Spinal cord (tissue), 10 donors: ENCODE data around the gene DYSF. TPM values are rescaled to one million over a fixed set of nuclear protein-coding genes. Genes with fewer than 3 reads are reported as not detected.
A peak's percentile ranks its signal among the peaks of the same experiment; 100 is the strongest.

ENCODE experiments used
- DNase-seq, 6 donors: peaks; one replicate each; pipeline versions ENCODE4 v3.0.0 to v3.0.0-alpha.2; 2013 to 2015; ENCODE audit warnings: low spot score in 6 of 6, low read depth in 4 of 6
- H3K27ac ChIP-seq: one replicate; pipeline ENCODE4 v1.5.1; 2013; ENCODE audit warnings: low read depth, low read length, control low read depth
- H3K27me3 ChIP-seq: one replicate; pipeline ENCODE4 v1.6.1; 2013; ENCODE audit warnings: low read length; ENCODE audit not compliant: control insufficient read depth, insufficient read depth
- H3K36me3 ChIP-seq: one replicate; pipeline ENCODE4 v1.6.1; 2013; ENCODE audit warnings: low read length; ENCODE audit not compliant: control insufficient read depth, insufficient read depth
- H3K4me1 ChIP-seq: one replicate; pipeline ENCODE4 v1.6.1; 2013; ENCODE audit warnings: low read length; ENCODE audit not compliant: control insufficient read depth, insufficient read depth
- H3K4me3 ChIP-seq: one replicate; pipeline ENCODE4 v1.5.1; 2013; ENCODE audit warnings: low read depth, low read length, control low read depth
- H3K9me3 ChIP-seq: one replicate; pipeline ENCODE4 v1.6.1; 2013; ENCODE audit warnings: low read length; ENCODE audit not compliant: control insufficient read depth, insufficient read depth
- WGBS: methylation state at CpG from one replicate; pipeline ENCODE4 v1.1.5; 2013; ENCODE audit warnings: missing lambda C conversion rate; ENCODE audit not compliant: insufficient coverage; 5-methylcytosine and 5-hydroxymethylcytosine counted together
- polyA plus RNA-seq, 2 donors: library from polyadenylated mRNA; unstranded; fragments of 120-200 nt; gene quantifications; one replicate each; pipeline ENCODE4 v1.2.1, GENCODE V29; 2013; ENCODE audit not compliant: insufficient read length in 2 of 2
- total RNA-seq, 2 donors: library from RNA; depleted of rRNA in 1 of 2; stranded (reverse); fragments of 120-200 nt in 1 of 2; fragments of >200 nt in 1 of 2; gene quantifications; one replicate each; pipeline versions ENCODE4 v1.2.3 to v1.2.4, GENCODE V29; 2013 to 2014
- donor health status: healthy.

Gene DYSF
- total and polyA plus RNA-seq, 4 donors: 3.5 to 12.0 (median 6.7) TPM

GRCh38 chr2:71693286-71694270 lies 240.2 kb downstream of the DYSF start:
- Histone ChIP-seq H3K27ac (no peak overlapping the region), H3K4me1 (peaks cover 23% of the 10 kb centered on the region), H3K9me3 (no peaks in the 10 kb centered on the region), H3K4me3 (no peak overlapping the region), H3K36me3 (no peaks in the 10 kb centered on the region), H3K27me3 (no peaks in the 10 kb centered on the region)
- DNase-seq: peak in 1 of 6 donors; percentile 62
- 89% methylated on average over 14 of the region's 19 CpGs for WGBS

DNA sequence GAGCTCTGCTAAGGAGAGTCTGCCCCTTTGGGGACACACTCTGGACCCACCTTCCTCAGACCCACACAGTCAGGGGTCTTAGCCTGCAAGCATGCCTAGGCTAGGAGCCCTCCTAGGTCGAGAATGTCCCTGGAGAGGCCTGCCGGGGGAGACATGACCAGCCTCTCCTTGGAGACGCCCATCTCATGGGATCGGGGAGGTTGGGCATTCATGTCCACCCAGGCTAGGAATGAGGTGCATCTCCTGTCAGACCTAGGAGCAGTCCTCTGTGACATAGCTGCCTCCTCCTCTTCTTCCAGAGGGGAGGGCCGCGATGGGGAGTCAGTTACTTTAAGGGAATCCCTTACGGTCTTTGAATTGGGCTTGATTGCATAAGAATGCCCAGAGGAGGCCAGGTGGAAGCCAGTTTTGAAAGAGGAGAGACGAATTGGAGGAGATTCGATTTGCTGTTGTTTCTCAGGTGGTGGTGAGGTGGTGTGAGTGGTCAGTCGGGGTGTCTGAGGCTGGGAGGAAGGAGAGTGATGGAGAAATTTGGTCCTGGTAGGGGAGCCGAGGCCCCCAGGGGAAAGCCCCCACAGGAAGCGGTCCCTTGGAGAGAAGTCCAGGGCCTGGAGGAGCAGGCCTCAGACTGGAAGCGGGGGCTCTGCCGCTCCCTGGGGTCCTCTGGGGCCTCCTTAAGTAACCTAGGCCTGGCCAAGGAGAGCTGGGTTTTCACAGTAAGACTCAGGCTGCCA lies 241.3 kb downstream of the DYSF start:
- Histone ChIP-seq H3K4me3 (no peak overlapping the region), H3K27ac (no peak overlapping the region), H3K9me3 (no peaks in the 10 kb centered on the region), H3K36me3 (no peaks in the 10 kb centered on the region), H3K4me1 (peaks cover 24% of the 10 kb centered on the region), H3K27me3 (no peaks in the 10 kb centered on the region)
- WGBS: 79% methylated on average over 14 of the region's 14 CpGs
- no peak for DNase-seq

GRCh38 chr2:71695235-71696120 lies 242.1 kb downstream of the DYSF start:
- Histone ChIP-seq H3K4me1 (peaks cover 32% of the 10 kb centered on the region), H3K4me3 (no peak overlapping the region), H3K36me3 (no peaks in the 10 kb centered on the region), H3K9me3 (no peaks in the 10 kb centered on the region), H3K27ac (no peak overlapping the region), H3K27me3 (no peaks in the 10 kb centered on the region)
- 74% methylated on average over 6 of the region's 13 CpGs for WGBS
- DNase-seq: no peak

- DNase-seq: no peak
- Histone ChIP-seq H3K4me3 (no peak overlapping the region), H3K9me3 (no peaks in the 10 kb centered on the region), H3K27ac (no peak overlapping the region), H3K4me1 (peaks cover 36% of the 10 kb centered on the region), H3K27me3 (no peaks in the 10 kb centered on the region), H3K36me3 (no peaks in the 10 kb centered on the region)
- WGBS: 54% methylated on average over 3 of the region's 8 CpGs
These were observed 243.0 kb downstream of the DYSF start for GRCh38 chr2:71696381-71696780.

DNA sequence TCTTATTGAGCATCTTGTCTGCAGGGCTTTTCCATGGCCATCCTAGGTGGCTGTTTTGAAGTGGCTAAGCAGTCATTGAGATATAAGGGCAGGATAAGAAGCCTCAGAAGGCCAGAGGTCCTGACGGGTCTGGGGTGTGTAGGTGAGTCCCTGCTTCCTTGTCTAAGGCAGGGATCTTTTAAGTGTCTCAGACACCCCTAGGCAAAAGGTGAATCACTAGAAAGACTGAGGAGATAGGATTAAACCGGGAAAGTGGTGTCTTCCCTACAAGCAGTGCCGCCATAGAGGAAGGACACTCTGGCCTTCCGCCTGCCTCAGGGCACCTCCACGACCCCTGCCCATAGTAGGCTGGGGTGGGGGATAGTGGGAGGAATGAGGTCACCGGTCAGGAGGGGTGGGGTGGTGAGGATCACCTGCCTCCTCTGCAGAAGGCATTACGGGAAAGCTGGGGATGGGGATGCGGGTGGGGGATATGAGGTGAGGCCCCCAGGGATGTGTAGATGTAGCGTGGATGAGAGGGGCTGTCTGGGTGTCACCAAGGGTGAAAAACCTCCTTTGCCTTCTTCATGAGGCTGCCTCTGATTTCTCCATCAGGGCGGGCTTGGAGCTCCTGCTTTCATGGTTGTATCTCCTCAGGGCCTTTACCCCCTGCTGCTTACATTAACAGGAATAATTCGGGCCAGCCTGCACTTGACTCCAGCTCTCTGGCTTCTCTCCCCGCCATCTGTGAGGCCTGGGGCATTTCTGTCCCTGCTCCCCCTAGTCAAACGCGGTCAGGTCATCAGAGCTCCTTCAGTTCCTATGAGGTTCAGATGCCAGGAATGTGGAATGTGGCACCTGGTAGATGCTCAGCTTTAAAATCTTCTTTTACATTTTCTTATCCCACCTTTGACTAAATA lies 244.0 kb downstream of the DYSF start:
- Histone ChIP-seq H3K27ac (no peak overlapping the region), H3K4me1 (peaks cover 37% of the 10 kb centered on the region), H3K36me3 (no peaks in the 10 kb centered on the region), H3K9me3 (no peaks in the 10 kb centered on the region), H3K4me3 (no peak overlapping the region), H3K27me3 (no peaks in the 10 kb centered on the region)
- no peak for DNase-seq
- WGBS: 87% methylated on average over 9 of the region's 14 CpGs

GRCh38 chr2:71699428-71699827 lies 246.1 kb downstream of the DYSF start:
- Histone ChIP-seq H3K4me3 (no peak overlapping the region), H3K4me1 (peaks cover 53% of the 10 kb centered on the region), H3K27ac (no peak overlapping the region), H3K27me3 (no peaks in the 10 kb centered on the region), H3K9me3 (no peaks in the 10 kb centered on the region), H3K36me3 (no peaks in the 10 kb centered on the region)
- 71% methylated on average over 4 of the region's 6 CpGs for WGBS
- no peak for DNase-seq

GRCh38 chr2:71700041-71700657 lies 246.8 kb downstream of the DYSF start:
- no peak overlapping the region for H3K27ac ChIP-seq
- no peaks in the 10 kb centered on the region for H3K36me3 ChIP-seq
- DNase-seq: no peak
- no peaks in the 10 kb centered on the region for H3K27me3 ChIP-seq
- H3K9me3 ChIP-seq: no peaks in the 10 kb centered on the region
- no peak overlapping the region for H3K4me3 ChIP-seq
- 78% methylated on average over 4 of the region's 11 CpGs for WGBS
- peaks cover 56% of the 10 kb centered on the region for H3K4me1 ChIP-seq

GRCh38 chr2:71700658-71701397 lies 247.5 kb downstream of the DYSF start:
- H3K9me3 ChIP-seq: no peaks in the 10 kb centered on the region
- WGBS: 40% methylated on average over 18 of the region's 21 CpGs
- H3K27me3 ChIP-seq: no peaks in the 10 kb centered on the region
- H3K36me3 ChIP-seq: no peaks in the 10 kb centered on the region
- peak in 5 of 6 donors; percentile 35 to 83 (median 56) for DNase-seq
- peak overlapping the region; percentile 71 for H3K27ac ChIP-seq
- peaks cover 56% of the 10 kb centered on the region for H3K4me1 ChIP-seq
- no peak overlapping the region for H3K4me3 ChIP-seq
